Stimulated activated naive CD8-positive, alpha-beta T cell treated with anti-CD3 and anti-CD28 coated beads, Interleukin-15, Interleukin-2, amounts not matched to agents 100 ng/mL and 50 ng/mL, for 24 hours (primary cell): ENCODE data around the gene RPL32.
"Not testable (repeated sequence)": the region's sequence is repeated elsewhere in the genome, so short reads cannot be mapped to it uniquely, and the experiment has no call there.

Experiments
- H3K27ac Mint-ChIP-seq: one replicate; pipeline ENCODE4 v1.8.0; 2021; ENCODE audit warnings: mild to moderate bottlenecking, mixed read lengths
- H3K27me3 Mint-ChIP-seq: one replicate; pipeline ENCODE4 v1.8.0; 2021; ENCODE audit warnings: mixed read lengths
- H3K36me3 Mint-ChIP-seq: one replicate; pipeline ENCODE4 v1.8.0; 2021; ENCODE audit warnings: low read depth, mixed read lengths
- H3K4me1 Mint-ChIP-seq: one replicate; pipeline ENCODE4 v1.8.0; 2021; ENCODE audit warnings: low read depth, mixed read lengths
- H3K4me3 Mint-ChIP-seq: one replicate; pipeline ENCODE4 v1.8.0; 2021; ENCODE audit warnings: mild to moderate bottlenecking, mixed read lengths
- H3K9me3 Mint-ChIP-seq: one replicate; pipeline ENCODE4 v1.8.0; 2021; ENCODE audit warnings: mixed read lengths

Gene RPL32

DNA sequence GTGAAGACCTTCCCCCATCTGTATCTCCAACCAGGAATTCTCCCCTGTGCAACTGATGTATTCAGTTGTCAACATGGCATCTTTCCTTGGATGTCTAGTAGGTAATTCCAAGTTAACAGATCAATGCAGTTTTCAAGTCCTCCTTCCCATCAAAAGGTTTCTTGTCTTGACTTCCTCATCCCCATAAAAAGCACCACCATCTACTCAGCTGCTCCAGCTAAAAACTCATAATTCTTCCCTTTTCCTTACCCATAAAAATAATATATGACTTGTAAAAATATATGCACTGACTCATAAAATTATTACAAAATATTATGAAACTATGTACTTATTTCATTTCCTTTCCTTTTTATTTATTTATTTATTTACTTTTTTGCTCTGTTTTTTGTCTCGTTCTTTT, 49.9 kb downstream of the RPL32 start:
- Mint-ChIP-seq H3K4me1 (peaks cover 7% of the 10 kb centered on the region), H3K36me3 (no peaks in the 10 kb centered on the region), H3K4me3 (no peak overlapping the region), H3K9me3 (no peaks in the 10 kb centered on the region), H3K27ac (no peak overlapping the region), H3K27me3 (peaks cover 9% of the 10 kb centered on the region)

DNA sequence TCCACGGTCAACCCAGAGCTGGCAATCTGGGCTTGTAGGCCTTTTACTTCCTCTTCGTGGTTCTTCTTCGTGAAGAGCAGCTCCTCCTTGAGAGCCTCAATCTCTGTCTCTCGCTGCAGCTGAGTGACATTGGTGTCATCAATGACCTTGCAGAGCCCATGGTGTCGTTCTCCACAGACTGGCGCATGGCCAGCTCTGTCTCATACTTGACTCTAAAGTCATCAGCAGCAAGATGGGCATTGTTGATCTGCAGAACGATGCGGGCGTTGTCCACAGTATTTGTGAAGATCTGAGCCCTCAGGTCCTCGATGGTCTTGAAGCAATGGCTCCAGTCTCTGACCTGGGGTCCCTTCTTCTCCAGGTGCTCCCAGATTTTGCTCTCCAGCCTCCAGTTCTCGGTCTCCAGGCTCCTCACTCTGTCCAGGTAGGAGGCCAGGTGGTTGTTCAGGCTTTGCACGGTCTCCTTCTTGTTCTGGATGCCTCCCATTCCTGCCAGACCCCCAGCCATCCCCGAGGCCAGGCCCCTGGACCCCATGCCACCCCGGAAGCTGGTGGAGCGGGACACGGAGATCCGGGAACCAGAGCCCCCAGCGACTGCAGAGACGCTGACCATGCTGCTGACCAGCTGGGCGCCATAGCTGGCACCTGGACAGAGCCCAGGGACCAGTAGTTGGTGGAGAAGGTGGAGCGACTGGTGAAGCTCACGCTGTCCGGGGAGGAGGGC, 53.2 kb downstream of the RPL32 start:
- not testable (repeated sequence) for H3K9me3 Mint-ChIP-seq, H3K27ac Mint-ChIP-seq

DNA sequence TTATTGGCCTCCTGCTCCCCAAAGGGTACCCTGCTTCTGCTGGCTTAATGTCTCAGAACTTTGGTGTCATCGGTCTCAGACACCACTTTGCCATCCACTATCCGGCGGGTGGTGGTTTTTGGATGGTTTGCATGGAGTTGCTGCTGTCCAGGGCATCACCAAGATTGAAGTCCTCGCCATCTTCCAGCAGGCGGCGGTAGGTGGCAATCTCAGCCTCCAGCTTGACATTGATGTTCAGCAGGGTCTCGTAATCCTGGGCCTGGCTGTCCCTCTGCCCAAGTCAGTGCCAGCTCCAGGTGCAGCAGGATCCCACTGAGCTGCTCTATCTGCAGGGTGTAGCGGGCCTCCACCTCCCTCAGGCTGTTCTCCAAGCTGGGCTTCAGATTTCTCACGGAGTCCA, 54.0 kb downstream of the RPL32 start:
- H3K4me3 Mint-ChIP-seq, H3K4me1 Mint-ChIP-seq, H3K36me3 Mint-ChIP-seq, H3K9me3 Mint-ChIP-seq, H3K27ac Mint-ChIP-seq: not testable (repeated sequence)
- peaks cover 17% of the 10 kb centered on the region for H3K27me3 Mint-ChIP-seq

More for the DNA sequence above, 53.2 kb downstream of the RPL32 start:
- not testable (repeated sequence) for H3K36me3 Mint-ChIP-seq, H3K4me1 Mint-ChIP-seq, H3K4me3 Mint-ChIP-seq
- H3K27me3 Mint-ChIP-seq = peaks cover 15% of the 10 kb centered on the region

DNA sequence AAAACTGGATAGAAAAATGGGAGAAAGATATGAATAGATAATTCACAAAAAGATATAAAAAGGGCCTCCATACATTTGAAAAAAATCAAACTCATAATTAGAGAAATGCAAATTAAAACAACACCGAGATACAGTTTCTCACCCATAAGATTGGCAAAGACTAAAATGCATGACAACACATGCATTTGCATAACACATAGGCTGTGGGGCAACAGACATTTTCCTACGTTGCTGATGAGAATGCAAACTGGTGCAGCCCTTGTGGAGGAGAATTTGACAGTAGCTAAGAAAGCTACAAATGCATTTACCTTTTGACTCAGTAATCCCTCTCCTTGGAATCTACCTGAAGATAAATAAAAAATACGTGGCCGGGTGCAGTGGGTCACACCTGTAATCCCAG, 56.3 kb downstream of the RPL32 start:
- H3K4me3 Mint-ChIP-seq = no peak overlapping the region
- no peak overlapping the region for H3K27ac Mint-ChIP-seq
- H3K36me3 Mint-ChIP-seq = no peaks in the 10 kb centered on the region
- no peaks in the 10 kb centered on the region for H3K9me3 Mint-ChIP-seq
- peaks cover 25% of the 10 kb centered on the region for H3K27me3 Mint-ChIP-seq
- no peaks in the 10 kb centered on the region for H3K4me1 Mint-ChIP-seq
